ENCODE measurements around the gene ATP13A3. TPM values are rescaled to one million over a fixed set of nuclear protein-coding genes. Genes with fewer than 3 reads are reported as not detected.

ATP13A3 gene
- total RNA-seq, 4 donors from 2014 or later = 23.6 to 129 (median 69.8) TPM

DNA sequence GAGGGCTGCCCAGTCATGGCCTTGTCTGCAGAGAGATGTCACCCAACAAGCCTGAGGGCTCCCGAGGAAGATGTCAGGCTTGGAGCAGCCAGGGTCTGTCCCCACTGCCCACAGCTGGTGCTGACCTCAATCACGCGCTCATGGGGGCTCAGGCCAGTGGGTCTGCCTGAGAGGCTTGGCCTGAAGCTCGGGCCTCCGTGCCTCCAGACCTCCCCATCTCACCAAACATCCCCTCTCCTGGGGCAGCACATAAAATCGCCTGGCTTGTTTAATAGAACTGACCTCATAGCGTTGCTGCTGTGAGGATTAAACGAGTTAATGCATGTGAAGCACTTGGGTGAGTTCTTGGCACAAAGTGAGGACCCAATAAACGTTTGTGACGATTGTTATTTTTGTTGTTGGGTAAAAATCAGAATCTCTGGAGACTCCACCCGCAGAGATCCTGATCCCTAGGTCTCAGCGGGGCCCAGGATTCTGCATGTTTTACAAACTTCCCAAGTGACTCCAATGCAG, 120.8 kb downstream of the ATP13A3 start:
- intact Hi-C loops (cut with DNase I; ENCODE audit: low total_unique reads) (no loop called here), in situ Hi-C loops (cut with MboI; ENCODE audit: low pct_ligation_motif_present in 1 of 4, low pct_unique_long_range_greater_than_20kb in 1 of 4, low sequenced_read_pairs in 3 of 4) (no loop called here)
- Histone ChIP-seq H3K4me3 (no peak overlapping the region), H3K27ac (no peak overlapping the region), H3K9me3 (no peaks in the 10 kb centered on the region), H3K27me3 (peaks cover 17% of the 10 kb centered on the region), H3K4me1 (peaks cover 0 to 7% (median 3%) of the 10 kb centered on the region in 4 donors), H3K36me3 (no peaks in the 10 kb centered on the region)
- TF ChIP-seq POLR2A (IDR thresholded peaks at IDR 0.05) (no peak), POLR2AphosphoS5 (IDR thresholded peaks at IDR 0.05) (no peak), EP300 (IDR thresholded peaks at IDR 0.05; ENCODE audit: low read depth) (no peak)
- TF ChIP-seq, protein P1, sequence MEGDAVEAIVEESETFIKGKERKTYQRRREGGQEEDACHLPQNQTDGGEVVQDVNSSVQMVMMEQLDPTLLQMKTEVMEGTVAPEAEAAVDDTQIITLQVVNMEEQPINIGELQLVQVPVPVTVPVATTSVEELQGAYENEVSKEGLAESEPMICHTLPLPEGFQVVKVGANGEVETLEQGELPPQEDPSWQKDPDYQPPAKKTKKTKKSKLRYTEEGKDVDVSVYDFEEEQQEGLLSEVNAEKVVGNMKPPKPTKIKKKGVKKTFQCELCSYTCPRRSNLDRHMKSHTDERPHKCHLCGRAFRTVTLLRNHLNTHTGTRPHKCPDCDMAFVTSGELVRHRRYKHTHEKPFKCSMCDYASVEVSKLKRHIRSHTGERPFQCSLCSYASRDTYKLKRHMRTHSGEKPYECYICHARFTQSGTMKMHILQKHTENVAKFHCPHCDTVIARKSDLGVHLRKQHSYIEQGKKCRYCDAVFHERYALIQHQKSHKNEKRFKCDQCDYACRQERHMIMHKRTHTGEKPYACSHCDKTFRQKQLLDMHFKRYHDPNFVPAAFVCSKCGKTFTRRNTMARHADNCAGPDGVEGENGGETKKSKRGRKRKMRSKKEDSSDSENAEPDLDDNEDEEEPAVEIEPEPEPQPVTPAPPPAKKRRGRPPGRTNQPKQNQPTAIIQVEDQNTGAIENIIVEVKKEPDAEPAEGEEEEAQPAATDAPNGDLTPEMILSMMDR (IDR thresholded peaks at IDR 0.05) = no peak
- 77% methylated on average over 12 of the region's 12 CpGs; no CpG with 5 or more reads in 1 of the 2 donors for WGBS, 2 donors (ENCODE audit: low coverage in 1 of 2)
- DNase-seq = no peak

DNA sequence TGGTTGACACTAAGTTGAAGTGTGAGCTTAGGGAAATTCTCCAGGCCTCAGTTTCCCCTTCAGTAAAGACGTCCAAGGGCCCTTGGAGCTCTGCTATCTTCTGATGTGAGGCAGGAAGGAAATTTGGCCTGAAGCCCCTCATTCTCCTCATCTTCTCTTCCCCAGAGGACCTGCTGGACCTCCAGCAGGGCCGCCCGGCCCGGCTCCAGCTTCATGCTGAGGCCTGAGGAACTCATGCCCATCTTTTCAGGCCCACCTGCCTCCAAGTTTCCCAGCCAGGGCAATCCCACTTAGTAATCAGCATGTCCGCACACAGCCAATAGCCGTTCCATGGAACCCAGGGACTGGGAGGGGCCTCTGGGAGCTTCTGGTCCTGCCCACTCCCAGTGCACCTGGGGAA, 121.3 kb downstream of the ATP13A3 start:
- peak overlapping the region in 2 of 4 donors; percentile 6 to 55 for H3K27ac ChIP-seq
- in situ Hi-C loops (cut with MboI; ENCODE audit: low pct_ligation_motif_present in 1 of 4, low pct_unique_long_range_greater_than_20kb in 1 of 4, low sequenced_read_pairs in 3 of 4) = no loop called here
- H3K4me1 ChIP-seq = peaks cover 0 to 7% (median 3%) of the 10 kb centered on the region in 4 donors
- H3K27me3 ChIP-seq = peaks cover 17% of the 10 kb centered on the region
- no peaks in the 10 kb centered on the region for H3K36me3 ChIP-seq
- intact Hi-C loops (cut with DNase I; ENCODE audit: low total_unique reads) = no loop called here
- WGBS, 2 donors (ENCODE audit: low coverage in 1 of 2) = 93% methylated on average over 6 of the region's 6 CpGs; no CpG with 5 or more reads in 1 of the 2 donors
- no peak for TF ChIP-seq EP300 (IDR thresholded peaks at IDR 0.05; ENCODE audit: low read depth)
- TF ChIP-seq, protein P1 (IDR thresholded peaks at IDR 0.05) = no peak
- TF ChIP-seq POLR2AphosphoS5 (IDR thresholded peaks at IDR 0.05) = no peak
- DNase-seq = no peak
- no peak overlapping the region for H3K4me3 ChIP-seq
- H3K9me3 ChIP-seq = no peaks in the 10 kb centered on the region

DNA sequence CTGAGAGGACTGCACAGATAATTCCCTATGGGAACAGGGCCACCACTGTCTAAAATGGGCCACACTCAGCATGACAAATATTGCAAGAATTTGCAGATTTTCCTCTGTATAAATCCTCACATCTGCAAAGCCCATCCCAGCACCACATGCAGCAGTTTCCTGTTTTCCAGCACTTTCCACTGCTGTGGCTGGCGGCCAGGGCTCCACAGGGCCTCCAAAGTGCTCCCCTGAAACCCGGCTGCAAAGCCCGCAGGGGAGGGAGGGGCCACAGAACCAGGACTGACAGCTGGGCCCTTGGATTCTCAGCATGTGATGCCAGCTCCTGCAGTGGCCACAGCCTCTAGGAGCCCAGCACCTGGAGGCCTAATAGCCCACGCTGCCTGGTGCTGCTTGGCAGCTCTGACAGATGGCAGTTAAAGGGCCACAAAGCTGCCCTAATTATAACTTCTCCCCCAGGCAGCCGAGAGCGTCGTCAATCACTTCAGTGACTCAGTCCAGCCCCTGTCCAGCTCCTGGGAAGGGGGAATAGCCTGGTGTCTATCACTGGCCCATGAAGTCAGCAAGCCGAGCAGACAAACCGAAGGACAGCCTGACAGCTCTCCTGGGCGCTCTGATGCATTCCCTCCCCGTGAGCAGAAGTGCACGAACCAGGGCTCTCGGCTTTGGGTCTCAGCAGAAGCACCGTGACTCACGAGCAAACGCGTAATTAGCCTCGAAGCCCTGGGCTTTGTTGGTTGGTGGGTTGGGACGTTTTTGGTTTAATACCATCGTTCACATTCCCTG, 122.0 kb downstream of the ATP13A3 start:
- peaks cover 0 to 7% (median 3%) of the 10 kb centered on the region in 4 donors for H3K4me1 ChIP-seq
- no peak overlapping the region for H3K4me3 ChIP-seq
- intact Hi-C loops (cut with DNase I; ENCODE audit: low total_unique reads) = no loop called here
- H3K36me3 ChIP-seq = no peaks in the 10 kb centered on the region
- peak; percentile 19 for DNase-seq
- peak overlapping the region; percentile 6 to 55 (median 26) for H3K27ac ChIP-seq
- H3K9me3 ChIP-seq = no peaks in the 10 kb centered on the region
- H3K27me3 ChIP-seq = peaks cover 12% of the 10 kb centered on the region
- TF ChIP-seq POLR2AphosphoS5 (IDR thresholded peaks at IDR 0.05) = no peak
- no peak for TF ChIP-seq POLR2A (IDR thresholded peaks at IDR 0.05)
- TF ChIP-seq EP300 (IDR thresholded peaks at IDR 0.05; ENCODE audit: low read depth) = no peak
- TF ChIP-seq, protein P1 (IDR thresholded peaks at IDR 0.05) = no peak
- WGBS, 2 donors (ENCODE audit: low coverage in 1 of 2) = 70% methylated on average over 20 of the region's 20 CpGs; no CpG with 5 or more reads in 1 of the 2 donors
- in situ Hi-C loops (cut with MboI; ENCODE audit: low pct_ligation_motif_present in 1 of 4, low pct_unique_long_range_greater_than_20kb in 1 of 4, low sequenced_read_pairs in 3 of 4) = no loop called here

DNA sequence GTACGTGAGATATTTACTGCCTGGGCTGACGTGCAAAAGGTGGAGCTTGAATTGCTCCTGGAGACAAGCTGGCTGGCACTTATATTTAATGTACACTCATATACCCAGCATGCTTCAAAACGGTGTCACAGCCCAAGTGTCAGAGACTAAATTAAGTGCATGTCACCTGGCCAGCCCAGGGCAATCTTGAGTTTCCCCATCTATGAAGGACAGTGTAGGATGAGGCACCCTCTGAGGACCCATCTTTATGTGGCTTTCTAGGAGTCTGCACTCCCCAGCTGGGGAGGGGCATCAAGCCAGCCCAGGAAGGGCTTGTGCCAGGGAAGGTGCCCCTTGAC, 122.5 kb downstream of the ATP13A3 start:
- no peaks in the 10 kb centered on the region for H3K9me3 ChIP-seq
- H3K36me3 ChIP-seq = no peaks in the 10 kb centered on the region
- H3K4me1 ChIP-seq = peaks cover 0 to 7% (median 2%) of the 10 kb centered on the region in 4 donors
- in situ Hi-C loops (cut with MboI; ENCODE audit: low pct_ligation_motif_present in 1 of 4, low pct_unique_long_range_greater_than_20kb in 1 of 4, low sequenced_read_pairs in 3 of 4) (no loop called here), intact Hi-C loops (cut with DNase I; ENCODE audit: low total_unique reads) (no loop called here)
- TF ChIP-seq, protein P1 (IDR thresholded peaks at IDR 0.05) = no peak
- WGBS, 2 donors (ENCODE audit: low coverage in 1 of 2) = 36% methylated on average over 3 of the region's 3 CpGs; no CpG with 5 or more reads in 1 of the 2 donors
- peaks cover 7% of the 10 kb centered on the region for H3K27me3 ChIP-seq
- H3K27ac ChIP-seq = peak overlapping the region in 1 of 4 donors; percentile 17
- no peak for DNase-seq
- H3K4me3 ChIP-seq = no peak overlapping the region

Data from transverse colon (tissue), 4 donors.